ENCODE data around the gene PSMA6. TPM values are rescaled to one million over a fixed set of nuclear protein-coding genes. Genes with fewer than 3 reads are reported as not detected.
A peak's percentile ranks its signal among the peaks of the same experiment; 100 is the strongest.

Gene PSMA6
- total RNA-seq, 1 donor from 2014 or later, result 137 TPM

DNA sequence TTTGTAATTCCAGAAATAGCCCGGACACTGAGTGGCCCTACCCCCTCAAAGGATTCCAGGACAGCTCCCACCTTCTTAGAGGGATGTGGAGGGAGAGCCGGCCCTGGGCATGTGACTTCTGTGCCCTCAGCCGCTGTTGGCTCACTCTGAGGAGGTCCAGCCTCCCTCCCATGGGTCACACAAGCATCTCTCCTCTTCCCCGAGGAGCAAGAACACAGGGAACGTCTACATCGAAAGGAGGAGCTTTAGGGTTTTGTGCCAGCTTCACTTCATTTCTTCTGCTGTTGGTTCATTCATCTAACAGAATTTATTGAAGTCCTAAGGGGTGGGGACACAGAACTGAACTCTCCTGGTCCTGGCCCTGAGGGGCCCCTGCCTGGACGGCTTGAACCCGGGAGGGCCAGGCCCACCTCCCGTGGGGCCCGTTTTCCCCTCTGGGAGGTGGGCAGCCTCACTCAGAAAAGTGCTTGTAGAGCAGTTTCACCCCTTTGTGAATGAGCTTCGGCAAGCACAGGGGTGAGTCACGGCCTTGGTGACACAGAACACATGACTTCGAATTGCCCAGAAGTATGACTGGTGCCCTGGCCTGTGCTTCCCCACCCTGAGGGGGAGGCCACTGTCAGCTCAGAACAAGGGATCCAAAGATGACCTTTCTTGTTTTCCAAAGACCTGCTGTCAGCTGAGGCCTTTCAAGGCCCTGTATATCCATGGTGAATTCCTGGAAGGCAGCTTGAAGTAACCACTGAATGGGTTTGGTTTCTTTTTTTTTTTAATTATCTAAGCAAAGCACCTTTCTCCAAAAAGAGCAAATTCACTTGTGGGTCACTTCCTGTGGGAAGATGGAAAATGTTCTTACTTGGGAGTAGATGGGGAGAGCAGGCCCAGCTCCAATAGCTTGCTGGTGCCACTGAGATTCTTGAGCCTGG, 73.2 kb downstream of the PSMA6 start:
- H3K36me3 Mint-ChIP-seq (ENCODE audit: low read depth), result no peaks in the 10 kb centered on the region
- H3K9me3 Mint-ChIP-seq (ENCODE audit: low read depth), result no peaks in the 10 kb centered on the region
- TF ChIP-seq CTCF (IDR thresholded peaks at IDR 0.05), result no peak
- no peak for DNase-seq (ENCODE audit: low spot score)
- peak overlapping the region; percentile 82 for H3K27ac Mint-ChIP-seq (ENCODE audit: unreplicated experiment)
- peaks cover 62% of the 10 kb centered on the region for H3K4me1 Mint-ChIP-seq (ENCODE audit: low read depth)
- no peaks in the 10 kb centered on the region for H3K27me3 Mint-ChIP-seq (ENCODE audit: low read depth)
- peak overlapping the region; percentile 38 for H3K4me3 Mint-ChIP-seq (ENCODE audit: unreplicated experiment)

DNA sequence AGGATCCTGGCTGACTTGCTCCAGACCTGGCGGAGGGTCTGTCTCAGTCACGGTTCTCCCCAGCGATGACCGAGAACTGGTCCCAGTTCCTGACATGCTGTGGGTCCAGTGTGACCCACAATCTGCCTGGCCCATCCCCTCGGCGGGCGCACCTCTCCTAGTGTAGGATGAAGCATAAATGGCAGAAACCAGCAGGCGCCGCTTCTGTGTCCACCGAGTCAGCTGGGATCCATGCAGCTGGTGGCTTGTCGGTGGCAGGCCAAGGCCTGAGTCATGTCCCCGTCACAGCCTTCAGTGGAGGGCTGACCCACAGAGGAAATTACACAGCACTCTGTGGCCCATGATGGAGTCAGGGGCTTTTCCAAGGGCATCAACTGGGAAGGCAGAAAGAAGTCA, 73.9 kb downstream of the PSMA6 start:
- Mint-ChIP-seq H3K27me3 (ENCODE audit: low read depth) (no peaks in the 10 kb centered on the region), H3K36me3 (ENCODE audit: low read depth) (no peaks in the 10 kb centered on the region), H3K27ac (ENCODE audit: unreplicated experiment) (peak overlapping the region; percentile 82), H3K9me3 (ENCODE audit: low read depth) (peaks cover 2% of the 10 kb centered on the region), H3K4me1 (ENCODE audit: low read depth) (peaks cover 62% of the 10 kb centered on the region), H3K4me3 (ENCODE audit: unreplicated experiment) (no peak overlapping the region)
- no peak for TF ChIP-seq CTCF (IDR thresholded peaks at IDR 0.05)
- DNase-seq (ENCODE audit: low spot score), result no peak

DNA sequence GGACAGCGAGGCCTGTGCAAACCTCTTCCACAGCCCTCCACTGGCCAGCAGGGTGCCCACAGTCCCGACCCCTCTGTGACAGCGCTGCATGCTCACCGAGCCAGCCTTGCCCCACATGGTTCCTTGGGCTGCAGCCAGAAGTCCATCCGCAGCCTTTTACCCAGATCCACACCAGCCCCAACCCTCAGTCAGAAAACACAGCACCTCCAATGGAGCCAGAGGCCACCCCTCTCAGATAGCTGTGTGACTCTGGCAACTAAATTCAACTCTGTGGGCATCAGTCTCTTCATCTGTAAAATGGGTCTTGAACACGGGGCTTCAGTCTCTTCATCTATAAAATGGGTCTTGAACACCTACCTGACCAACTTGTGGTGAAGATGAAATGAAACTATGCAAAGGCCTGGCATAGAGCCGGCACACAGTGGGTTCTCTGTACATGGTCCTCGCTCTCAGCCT, 74.4 kb downstream of the PSMA6 start:
- Mint-ChIP-seq H3K36me3 (ENCODE audit: low read depth) (no peaks in the 10 kb centered on the region), H3K9me3 (ENCODE audit: low read depth) (peaks cover 2% of the 10 kb centered on the region), H3K27ac (ENCODE audit: unreplicated experiment) (no peak overlapping the region), H3K4me3 (ENCODE audit: unreplicated experiment) (no peak overlapping the region), H3K4me1 (ENCODE audit: low read depth) (peaks cover 62% of the 10 kb centered on the region), H3K27me3 (ENCODE audit: low read depth) (no peaks in the 10 kb centered on the region)
- no peak for DNase-seq (ENCODE audit: low spot score)
- TF ChIP-seq CTCF (IDR thresholded peaks at IDR 0.05), result no peak

- Mint-ChIP-seq H3K4me3 (ENCODE audit: unreplicated experiment) (no peak overlapping the region), H3K9me3 (ENCODE audit: low read depth) (peaks cover 2% of the 10 kb centered on the region), H3K27ac (ENCODE audit: unreplicated experiment) (peak overlapping the region; percentile 32), H3K27me3 (ENCODE audit: low read depth) (no peaks in the 10 kb centered on the region), H3K4me1 (ENCODE audit: low read depth) (peaks cover 62% of the 10 kb centered on the region), H3K36me3 (ENCODE audit: low read depth) (no peaks in the 10 kb centered on the region)
- no peak for TF ChIP-seq CTCF (IDR thresholded peaks at IDR 0.05)
- no peak for DNase-seq (ENCODE audit: low spot score)
Measured at GRCh38 chr14:35367056-35367372, 74.8 kb downstream of the PSMA6 start.

Other genes starting within 250 kb of the PSMA6 start
- 103 to 121 TPM (median 107 TPM) in 3 replicates for gene FAM177A1, start 246.1 kb upstream of the PSMA6 start, total RNA-seq
- 30.5 to 44.2 TPM (median 37.4 TPM) in 3 replicates for gene PPP2R3C, start 170.4 kb upstream of the PSMA6 start, total RNA-seq
- gene PRORP, start 169.8 kb upstream of the PSMA6 start, total RNA-seq, result 27.0 to 42.3 TPM (median 31.1 TPM) in 3 replicates
- 41.0 to 53.5 TPM (median 42.2 TPM) in 3 replicates for gene NFKBIA, start 112.4 kb downstream of the PSMA6 start, total RNA-seq
- not detected in 3 replicates for gene INSM2, start 241.8 kb downstream of the PSMA6 start, total RNA-seq